Renal cortical epithelial cell (primary cell): ENCODE data around the gene COQ8B. TPM values are rescaled to one million over a fixed set of nuclear protein-coding genes. Genes with fewer than 3 reads are reported as not detected.
"Not testable (repeated sequence)": the region's sequence is repeated elsewhere in the genome, so short reads cannot be mapped to it uniquely, and the experiment has no call there.

Experiments
- DNase-seq: peaks from one replicate; pipeline ENCODE4 v3.0.0-alpha.2; 2011; ENCODE audit warnings: low read depth
- total RNA-seq: library from RNA; depleted of rRNA; stranded (reverse); fragments of >200 nt; gene quantifications from 2 replicates; pipeline ENCODE4 v1.2.3, GENCODE V29; 2014

COQ8B gene
- total RNA-seq, 1 donor from 2014 or later = 44.0 TPM

GRCh38 chr19:40742477-40742876 is 25.8 kb upstream of the COQ8B start:
- no peak for DNase-seq

DNA sequence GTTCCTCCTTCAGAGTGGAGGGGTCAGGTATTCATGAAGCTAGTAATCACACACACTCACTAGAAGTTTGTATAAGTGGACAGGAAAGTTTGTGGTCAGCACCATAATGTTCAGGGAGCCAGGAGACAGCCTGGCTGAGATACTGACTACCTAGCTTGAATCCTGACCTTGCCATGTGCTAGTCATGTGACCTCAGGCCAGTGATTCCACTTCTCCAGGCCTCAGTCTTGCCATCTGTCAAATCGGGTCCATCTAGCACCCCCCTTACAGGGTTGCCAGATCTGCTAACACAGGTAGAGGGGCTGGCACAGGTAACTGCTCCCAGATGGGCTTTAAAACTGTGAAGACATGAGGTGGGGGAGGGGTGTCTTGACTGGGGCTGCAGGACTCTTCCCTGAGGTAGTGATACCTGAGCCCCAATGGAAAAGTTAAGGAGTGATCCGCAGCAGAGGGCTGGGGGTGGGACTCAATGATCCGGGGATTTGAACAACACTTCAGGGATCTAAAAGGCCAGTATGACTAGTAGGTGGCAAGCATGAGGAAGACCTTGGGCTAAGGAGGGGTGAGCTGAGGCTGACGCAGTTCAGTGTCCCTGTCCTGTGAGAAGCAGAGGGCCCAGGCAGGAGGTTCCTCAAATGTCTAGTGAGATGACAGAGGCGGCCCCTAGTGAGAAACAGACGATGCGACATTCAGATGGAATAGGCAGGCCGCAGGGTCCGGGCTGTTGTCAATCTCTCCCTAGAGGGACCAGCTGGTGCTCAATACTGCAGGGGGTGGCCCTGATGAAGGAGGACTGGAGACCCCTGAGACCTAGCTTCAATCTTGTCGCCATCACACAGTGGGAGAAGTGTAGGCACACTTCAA is 25.1 kb upstream of the COQ8B start:
- no peak for DNase-seq

- DNase-seq = no peak
Measured at GRCh38 chr19:40740747-40741146, 24.1 kb upstream of the COQ8B start.

DNA sequence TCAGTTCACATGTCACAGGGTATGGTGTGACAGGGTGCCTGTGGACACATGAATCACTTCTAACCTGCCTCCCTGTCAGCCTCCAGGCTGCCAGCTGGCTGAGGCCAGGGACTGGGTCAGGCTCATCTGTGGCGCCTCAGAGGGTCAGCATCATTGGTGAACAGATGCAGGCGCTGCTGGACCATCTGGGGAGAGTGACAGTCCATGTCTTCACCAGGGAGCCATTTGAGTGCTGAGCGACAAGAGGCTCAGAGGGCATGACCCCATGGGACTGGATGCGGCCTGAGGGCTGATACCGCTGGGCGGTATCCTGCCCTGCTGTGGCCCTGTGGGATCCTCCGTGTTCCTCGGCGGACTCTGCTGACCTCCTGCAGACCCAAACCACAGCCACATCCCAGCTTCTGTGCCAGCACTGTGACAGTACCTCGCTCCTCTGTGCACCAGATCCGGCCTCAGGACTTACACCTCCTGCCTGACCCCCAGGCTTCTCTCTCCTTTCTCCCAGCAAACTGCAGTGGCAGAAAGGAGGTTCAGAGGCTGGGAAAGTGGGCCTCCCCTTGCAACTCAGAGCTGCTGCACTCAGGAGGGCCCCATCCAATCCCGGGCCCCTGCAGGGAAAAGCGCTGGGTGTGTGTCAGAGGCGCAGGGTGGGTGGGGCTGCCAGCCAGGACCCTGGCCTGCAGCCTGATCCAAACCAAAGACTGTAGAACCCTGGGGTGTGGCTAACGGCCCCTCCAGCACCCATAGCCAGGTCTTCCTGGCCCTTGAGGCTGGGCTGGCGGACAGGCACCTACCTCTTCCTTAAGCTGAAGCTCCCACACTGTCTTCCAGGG is 23.4 kb upstream of the COQ8B start:
- no peak for DNase-seq

GRCh38 chr19:40739030-40739839 is 22.5 kb upstream of the COQ8B start:
- no peak for DNase-seq

DNA sequence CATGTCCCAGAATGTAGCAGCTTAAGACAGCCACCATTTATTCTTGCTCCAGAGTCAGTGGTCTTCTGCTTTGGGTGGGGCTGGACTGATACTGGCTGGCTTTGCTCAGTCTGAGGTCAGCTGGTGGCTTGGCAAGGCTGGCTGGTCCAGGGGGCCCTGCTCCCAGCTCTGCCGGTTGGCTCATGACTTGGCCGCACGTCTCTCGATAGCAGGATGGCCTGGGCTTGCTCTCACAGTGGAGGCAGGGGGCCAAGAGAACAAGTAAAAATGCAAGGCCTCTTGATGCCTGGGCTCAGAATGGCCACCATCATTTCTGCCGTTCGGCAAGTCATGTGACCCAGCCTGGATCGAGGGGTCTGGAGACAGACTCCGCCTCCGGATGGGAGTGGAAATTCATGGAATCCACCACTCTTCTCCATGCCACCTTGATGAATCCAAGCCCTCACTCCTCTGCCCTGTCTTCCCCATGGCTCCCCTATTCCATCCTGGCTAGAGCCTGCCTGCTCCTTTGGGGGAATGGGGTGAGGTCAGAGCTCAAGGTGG is 20.5 kb upstream of the COQ8B start:
- no peak for DNase-seq

GRCh38 chr19:40736661-40737060 is 20.0 kb upstream of the COQ8B start:
- DNase-seq = no peak

DNA sequence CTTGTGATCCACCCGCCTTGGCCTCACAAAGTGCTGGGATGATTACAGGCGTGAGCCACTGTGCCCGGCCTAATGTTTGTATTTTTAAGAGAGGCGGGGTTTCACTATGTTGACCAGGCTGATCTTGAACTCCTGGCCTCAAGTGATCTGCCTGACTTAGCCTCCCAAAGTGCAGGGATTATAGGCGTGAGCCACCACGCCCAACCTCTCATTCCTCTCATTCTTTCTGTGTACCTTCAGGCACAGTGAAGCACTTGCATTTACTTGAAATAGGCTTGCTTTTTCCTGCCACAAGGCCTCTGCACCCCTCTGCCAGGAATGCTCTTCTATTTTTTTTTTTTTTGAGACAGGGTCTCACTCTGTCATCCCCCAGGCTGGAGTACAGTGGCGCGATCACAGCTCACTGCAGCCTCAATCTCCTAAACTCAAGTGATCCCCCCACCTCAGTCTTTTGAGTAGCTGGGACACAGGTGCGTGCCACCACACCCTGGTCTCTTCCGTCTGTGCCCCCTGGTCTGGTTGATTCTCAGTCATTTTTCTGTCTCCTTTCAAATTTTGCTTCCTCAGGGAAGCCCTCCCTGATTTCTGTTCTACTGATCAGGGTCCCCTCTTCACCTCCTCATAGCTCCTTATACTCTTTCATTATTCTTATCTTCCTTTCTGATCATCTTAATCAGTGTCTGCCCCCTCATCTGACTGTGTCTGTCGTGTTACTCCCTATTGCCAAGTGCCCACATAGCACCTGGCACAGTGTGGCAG is 18.5 kb upstream of the COQ8B start:
- no peak for DNase-seq

DNA sequence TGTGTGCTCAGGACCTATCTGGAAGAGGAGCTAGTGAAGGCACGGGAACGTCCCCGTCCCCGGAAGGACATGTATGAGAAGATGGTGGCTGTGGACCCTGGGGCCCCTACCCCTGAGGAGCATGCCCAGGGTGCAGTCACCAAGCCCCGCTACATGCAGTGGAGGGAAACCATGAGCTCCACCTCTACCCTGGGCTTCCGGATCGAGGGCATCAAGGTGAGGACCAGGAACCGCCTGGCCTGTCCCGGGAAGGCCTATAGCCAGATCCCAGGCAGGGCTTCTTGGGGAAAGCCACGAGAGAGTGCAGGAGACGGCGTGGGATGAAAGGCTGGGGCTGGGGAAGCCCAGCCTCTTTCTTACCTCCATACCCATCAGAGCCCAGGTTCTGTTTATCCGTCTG is 16.5 kb upstream of the COQ8B start:
- no peak for DNase-seq

GRCh38 chr19:40732304-40732703 is 15.6 kb upstream of the COQ8B start:
- not testable (repeated sequence) for DNase-seq

- not testable (repeated sequence) for DNase-seq
Measured at GRCh38 chr19:40730065-40730464, 13.4 kb upstream of the COQ8B start.

DNA sequence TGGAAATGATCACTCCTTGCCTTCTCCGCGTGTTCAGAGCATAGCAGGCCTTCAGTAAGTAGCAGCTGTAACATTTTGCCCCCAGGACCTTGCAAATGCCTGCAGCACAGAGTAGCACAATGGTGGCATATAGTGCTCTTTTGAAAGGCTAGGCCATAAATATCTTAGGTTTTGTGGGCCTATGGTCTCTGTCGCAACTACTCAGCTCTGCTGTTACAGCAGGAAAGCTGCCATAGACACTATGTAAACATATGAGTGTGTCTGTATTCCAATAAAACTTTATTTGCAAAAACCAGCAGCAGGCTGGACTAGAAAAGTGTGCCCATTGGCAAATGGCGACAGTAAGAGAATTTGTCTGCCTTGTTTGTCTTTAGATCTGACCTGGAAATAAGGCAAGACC is 9.6 kb upstream of the COQ8B start:
- no peak for DNase-seq

DNA sequence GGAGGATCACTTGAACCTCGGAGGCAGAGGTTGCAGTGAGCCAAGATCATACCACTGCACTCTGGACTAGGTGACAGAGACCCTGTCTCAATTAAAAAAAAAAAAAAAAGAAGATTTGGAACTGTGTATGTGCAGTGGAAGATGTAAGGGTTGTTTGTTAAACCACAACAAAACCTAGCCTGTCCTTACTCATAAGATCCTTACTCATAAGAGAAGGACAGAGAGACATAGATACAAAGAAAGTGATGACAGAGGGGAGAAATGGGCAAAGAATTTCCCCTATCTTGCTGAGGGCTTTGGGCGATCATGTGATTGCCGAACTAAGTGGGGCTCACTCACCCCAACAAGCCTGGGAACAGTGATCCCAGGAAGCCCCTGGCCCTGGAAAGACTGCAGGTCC is 8.2 kb upstream of the COQ8B start:
- DNase-seq = no peak

DNA sequence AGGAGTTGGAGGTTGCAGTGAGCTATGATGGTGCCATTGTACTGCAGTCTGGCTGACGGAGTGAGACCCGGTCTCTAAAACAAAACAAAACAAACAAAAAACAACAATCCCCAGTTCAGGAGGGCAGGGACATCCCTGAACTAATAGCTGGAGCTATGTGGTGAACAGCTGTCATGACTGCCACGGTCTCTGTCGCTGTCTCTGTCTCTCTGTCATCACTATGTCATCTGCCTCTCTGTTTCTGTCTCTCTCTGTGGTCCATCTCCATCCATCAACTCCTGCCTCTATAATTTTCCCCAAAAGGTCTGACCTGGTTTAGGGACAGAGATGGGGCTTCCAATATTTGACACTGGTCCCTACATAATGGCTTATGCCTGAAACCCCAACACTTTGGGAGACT is 7.6 kb upstream of the COQ8B start:
- DNase-seq = no peak

DNA sequence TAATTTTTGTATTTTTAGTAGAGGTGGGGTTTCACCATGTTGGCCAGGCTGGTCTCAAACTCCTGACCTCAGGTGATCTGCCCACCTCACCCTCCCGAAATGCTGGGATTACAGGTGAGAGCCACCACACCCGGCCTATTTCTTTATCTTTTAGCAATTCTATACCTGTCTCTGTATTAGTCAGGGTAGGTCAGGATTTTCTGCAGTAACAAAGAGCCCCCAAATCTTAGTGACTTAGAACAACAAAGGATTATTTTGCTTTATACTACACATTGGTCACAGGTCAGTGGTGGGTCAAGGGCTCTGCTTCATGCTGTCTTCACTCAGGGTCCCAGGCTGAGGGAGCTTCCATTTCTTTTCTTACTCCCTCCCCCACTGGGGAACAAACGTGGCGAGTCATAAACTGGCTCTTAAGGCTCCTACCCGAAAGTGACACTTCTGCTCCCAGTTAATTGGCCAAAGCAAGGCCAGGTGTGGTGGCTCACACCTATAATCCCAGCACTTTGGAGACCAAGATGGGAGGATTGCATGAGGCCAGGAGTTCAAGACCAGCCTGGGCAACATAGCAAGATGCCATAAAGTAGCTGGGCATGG is 7.1 kb upstream of the COQ8B start:
- no peak for DNase-seq

- DNase-seq = peak; percentile 78
Measured at GRCh38 chr19:40721936-40722661, 5.4 kb upstream of the COQ8B start.

DNA sequence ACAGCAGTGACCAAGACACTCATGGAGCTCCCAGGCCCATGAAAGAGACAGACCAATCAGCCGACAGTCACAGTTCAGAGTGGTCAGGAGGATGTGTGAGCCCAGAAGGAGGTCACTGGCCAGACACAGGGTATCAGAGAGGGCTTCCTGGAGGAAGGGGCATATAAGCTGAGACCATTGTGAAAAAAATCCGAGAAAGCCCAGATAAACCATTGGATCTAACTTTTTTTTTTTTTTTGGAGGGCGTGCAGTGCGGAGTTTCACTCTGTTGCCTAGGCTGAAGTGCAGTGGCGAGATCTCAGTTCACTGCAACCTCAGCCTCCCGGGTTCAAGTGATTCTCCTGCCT is 4.4 kb upstream of the COQ8B start:
- DNase-seq = no peak

DNA sequence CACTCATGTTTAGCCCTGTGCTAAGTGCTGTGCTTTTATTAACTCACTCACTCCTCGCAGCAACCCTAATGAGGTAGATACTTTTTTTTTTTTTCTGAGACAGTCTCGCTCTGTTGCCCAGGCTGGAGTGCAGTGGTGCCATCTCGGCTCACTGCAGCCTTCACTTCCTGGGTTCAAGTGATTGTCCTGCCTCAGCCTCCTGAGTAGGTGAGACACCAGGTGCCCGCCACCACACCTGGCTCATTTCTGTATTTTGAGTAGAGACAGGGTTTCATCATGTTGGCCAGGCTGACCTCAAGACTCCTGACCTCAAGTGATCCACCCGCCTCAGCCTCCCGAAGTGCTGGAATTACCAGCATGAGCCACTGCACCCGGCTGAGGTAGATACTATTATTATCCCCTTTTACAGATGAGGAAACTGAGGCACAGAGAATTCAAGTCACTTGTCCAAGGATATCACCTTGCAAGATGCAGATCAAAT is 2.8 kb upstream of the COQ8B start:
- DNase-seq = peak; percentile 18

- peak; percentile 38 for DNase-seq
Measured at GRCh38 chr19:40718774-40719391, 2.2 kb upstream of the COQ8B start.
